ENCODE measurements around the gene DDX41. TPM values are rescaled to one million over a fixed set of nuclear protein-coding genes. Genes with fewer than 3 reads are reported as not detected.

The DDX41 gene
- total and polyA plus RNA-seq, 2 donors (not counting 1 experiment from before 2014, with no cell fraction given), result 110 to 168 TPM

GRCh38 chr5:177531209-177531940 is 14.6 kb upstream of the DDX41 start:
- Histone ChIP-seq H3K4me1 (ENCODE audit: control insufficient read depth in 2 of 2, insufficient read depth in 2 of 2, low read length in 2 of 2) (no peaks in the 10 kb centered on the region), H2AFZ (ENCODE audit: insufficient read depth, low read depth, low read length, poor library complexity, severe bottlenecking) (no peak overlapping the region), H3K9ac (ENCODE audit: low read length) (no peak overlapping the region), H3K36me3 (replicated peaks in 1 of 2; ENCODE audit: control extremely low read depth in 1 of 2, control insufficient read depth in 1 of 2, extremely low read depth in 1 of 2, insufficient read depth in 2 of 2, low read length in 1 of 2) (peaks cover 1 to 73% of the 10 kb centered on the region in 2 experiments), H3K27ac (ENCODE audit: low read length in 2 of 2) (no peak overlapping the region), H3K9me3 (ENCODE audit: control extremely low read depth in 1 of 3, control insufficient read depth in 2 of 3, insufficient read depth in 1 of 3, low read length in 2 of 3) (no peaks in the 10 kb centered on the region), H4K20me1 (ENCODE audit: control insufficient read depth, insufficient read depth, low read length, poor library complexity, severe bottlenecking) (peaks cover 8% of the 10 kb centered on the region), H3K79me2 (ENCODE audit: control insufficient read depth, insufficient read depth, low read length) (peaks cover 9% of the 10 kb centered on the region), H3K4me3 (ENCODE audit: control extremely low read depth in 1 of 5, extremely low read depth in 1 of 5, insufficient read depth in 1 of 5, low read depth in 2 of 5, low read length in 4 of 5) (no peak overlapping the region), H3K27me3 (replicated peaks in 1 of 4; ENCODE audit: control extremely low read depth in 1 of 4, control insufficient read depth in 3 of 4, insufficient read depth in 4 of 4, low read length in 3 of 4) (no peaks in the 10 kb centered on the region), H3K4me2 (replicated peaks; ENCODE audit: low read depth, low read length, poor library complexity, severe bottlenecking) (no peak overlapping the region)
- TF ChIP-seq, protein P1, sequence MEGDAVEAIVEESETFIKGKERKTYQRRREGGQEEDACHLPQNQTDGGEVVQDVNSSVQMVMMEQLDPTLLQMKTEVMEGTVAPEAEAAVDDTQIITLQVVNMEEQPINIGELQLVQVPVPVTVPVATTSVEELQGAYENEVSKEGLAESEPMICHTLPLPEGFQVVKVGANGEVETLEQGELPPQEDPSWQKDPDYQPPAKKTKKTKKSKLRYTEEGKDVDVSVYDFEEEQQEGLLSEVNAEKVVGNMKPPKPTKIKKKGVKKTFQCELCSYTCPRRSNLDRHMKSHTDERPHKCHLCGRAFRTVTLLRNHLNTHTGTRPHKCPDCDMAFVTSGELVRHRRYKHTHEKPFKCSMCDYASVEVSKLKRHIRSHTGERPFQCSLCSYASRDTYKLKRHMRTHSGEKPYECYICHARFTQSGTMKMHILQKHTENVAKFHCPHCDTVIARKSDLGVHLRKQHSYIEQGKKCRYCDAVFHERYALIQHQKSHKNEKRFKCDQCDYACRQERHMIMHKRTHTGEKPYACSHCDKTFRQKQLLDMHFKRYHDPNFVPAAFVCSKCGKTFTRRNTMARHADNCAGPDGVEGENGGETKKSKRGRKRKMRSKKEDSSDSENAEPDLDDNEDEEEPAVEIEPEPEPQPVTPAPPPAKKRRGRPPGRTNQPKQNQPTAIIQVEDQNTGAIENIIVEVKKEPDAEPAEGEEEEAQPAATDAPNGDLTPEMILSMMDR (IDR thresholded peaks at IDR 0.05), result no peak
- no peak for TF ChIP-seq EZH2 (IDR thresholded peaks at IDR 0.05; ENCODE audit: borderline replicate concordance, insufficient read depth, low read depth, low read length, poor library complexity, severe bottlenecking)
- ATAC-seq (ENCODE audit: low read depth) (no peak), DNase-seq (no peak)
- POLR2A ChIA-PET, result interaction anchor here (0.9 kb wide), 1 partner anchor 15 kb away, joined by 3 read pairs; the partner anchor contains the start of gene DDX41
- H3K4me3 Mint-ChIP-seq, result no peak overlapping the region
- H3K4me1 Mint-ChIP-seq, result no peaks in the 10 kb centered on the region
- intact Hi-C loops (cut with micrococcal nuclease), result no loop called here
- CTCF ChIA-PET, result no interaction called here
- H3K9me3 Mint-ChIP-seq (ENCODE audit: insufficient read depth), result no peaks in the 10 kb centered on the region
- no peaks in the 10 kb centered on the region for H3K27me3 Mint-ChIP-seq
- H3K27ac Mint-ChIP-seq, result no peak overlapping the region
- WGBS (ENCODE audit: insufficient coverage), result 93% methylated on average over 17 of the region's 27 CpGs

- H3K4me2 ChIP-seq (replicated peaks; ENCODE audit: low read depth, low read length, poor library complexity, severe bottlenecking), result no peak overlapping the region
- H4K20me1 ChIP-seq (ENCODE audit: control insufficient read depth, insufficient read depth, low read length, poor library complexity, severe bottlenecking), result peaks cover 7% of the 10 kb centered on the region
- no peak overlapping the region for H3K4me3 Mint-ChIP-seq
- no peaks in the 10 kb centered on the region for H3K9me3 ChIP-seq (ENCODE audit: control extremely low read depth in 1 of 3, control insufficient read depth in 2 of 3, insufficient read depth in 1 of 3, low read length in 2 of 3)
- peaks cover 1 to 74% of the 10 kb centered on the region in 2 experiments for H3K36me3 ChIP-seq (replicated peaks in 1 of 2; ENCODE audit: control extremely low read depth in 1 of 2, control insufficient read depth in 1 of 2, extremely low read depth in 1 of 2, insufficient read depth in 2 of 2, low read length in 1 of 2)
- H3K4me1 Mint-ChIP-seq, result no peaks in the 10 kb centered on the region
- no peaks in the 10 kb centered on the region for H3K27me3 ChIP-seq (replicated peaks in 1 of 4; ENCODE audit: control extremely low read depth in 1 of 4, control insufficient read depth in 3 of 4, insufficient read depth in 4 of 4, low read length in 3 of 4)
- no peak overlapping the region for H3K27ac Mint-ChIP-seq
- no peak overlapping the region for H3K27ac ChIP-seq (ENCODE audit: low read length in 2 of 2)
- peaks cover 11% of the 10 kb centered on the region for H3K79me2 ChIP-seq (ENCODE audit: control insufficient read depth, insufficient read depth, low read length)
- H3K9me3 Mint-ChIP-seq (ENCODE audit: insufficient read depth), result no peaks in the 10 kb centered on the region
- DNase-seq, result no peak
- no peak overlapping the region for H2AFZ ChIP-seq (ENCODE audit: insufficient read depth, low read depth, low read length, poor library complexity, severe bottlenecking)
- no peaks in the 10 kb centered on the region for H3K27me3 Mint-ChIP-seq
- 91% methylated on average over 3 of the region's 3 CpGs for WGBS (ENCODE audit: insufficient coverage)
- POLR2A ChIA-PET, result no interaction called here
- H3K4me1 ChIP-seq (ENCODE audit: control insufficient read depth in 2 of 2, insufficient read depth in 2 of 2, low read length in 2 of 2), result no peaks in the 10 kb centered on the region
- intact Hi-C loops (cut with micrococcal nuclease), result no loop called here
- no peak for ATAC-seq (ENCODE audit: low read depth)
- CTCF ChIA-PET, result no interaction called here
- TF ChIP-seq EZH2 (IDR thresholded peaks at IDR 0.05; ENCODE audit: borderline replicate concordance, insufficient read depth, low read depth, low read length, poor library complexity, severe bottlenecking), result no peak
- TF ChIP-seq, protein P1 (IDR thresholded peaks at IDR 0.05), result no peak
- H3K9ac ChIP-seq (ENCODE audit: low read length), result no peak overlapping the region
- H3K4me3 ChIP-seq (ENCODE audit: control extremely low read depth in 1 of 5, extremely low read depth in 1 of 5, insufficient read depth in 1 of 5, low read depth in 2 of 5, low read length in 4 of 5), result no peak overlapping the region
Observed at GRCh38 chr5:177530638-177531037, 13.9 kb upstream of the DDX41 start.

Measured in B cell (primary cell).